H7 (cell line): Measurements from ENCODE around the gene TAGLN. TPM values are rescaled to one million over a fixed set of nuclear protein-coding genes. Genes with fewer than 3 reads are reported as not detected.

Experiments used
- DNase-seq: peaks from one replicate; pipeline ENCODE4 v3.0.0; 2012
- H3K27me3 ChIP-seq: 2 replicates; pipeline ENCODE4 v1.6.0; 2011; ENCODE audit warnings: mild to moderate bottlenecking, low read length; ENCODE audit not compliant: control insufficient read depth, insufficient read depth
- H3K36me3 ChIP-seq: replicated peaks from 2 replicates; pipeline ENCODE4 v1.5.1; 2011; ENCODE audit warnings: low read length; ENCODE audit not compliant: control insufficient read depth, insufficient read depth
- H3K4me3 ChIP-seq: 2 replicates; pipeline ENCODE4 v1.5.1; 2011; ENCODE audit warnings: low read depth, mild to moderate bottlenecking, control low read depth, low read length, moderate library complexity; ENCODE audit not compliant: insufficient read depth
- total RNA-seq: library from RNA; depleted of rRNA; stranded (reverse); fragments of >200 nt; shearing (Covaris generic); gene quantifications from 2 replicates; pipeline ENCODE4 v1.2.3, GENCODE V29; 2014; rRNA removed

Gene TAGLN
- 188 and 343 TPM in 2 replicates for total RNA-seq

GRCh38 chr11:117199053-117199915 is at the start of gene TAGLN:
TSS of gene TAGLN (plus strand) at chr11:117199370. CDS start at chr11:117203014, 3,644 bp downstream.
- DNase-seq, result peak; percentile 94
- H3K36me3 ChIP-seq, result peaks cover 6% of the 10 kb centered on the region
- peak within 1 kb of the TSS; percentile 51 for H3K4me3 ChIP-seq
- no peaks in the 10 kb centered on the region for H3K27me3 ChIP-seq

GRCh38 chr11:117152066-117152465 is 47.1 kb upstream of the TAGLN start:
- Histone ChIP-seq H3K36me3 (peaks cover 4% of the 10 kb centered on the region), H3K27me3 (no peaks in the 10 kb centered on the region), H3K4me3 (no peak overlapping the region)
- no peak for DNase-seq

- H3K36me3 ChIP-seq, result no peaks in the 10 kb centered on the region; the same call in none of the 2 replicates
- H3K27me3 ChIP-seq, result no peaks in the 10 kb centered on the region
Measured at GRCh38 chr11:117154468-117154867, 44.7 kb upstream of the TAGLN start.

GRCh38 chr11:117157507-117157906 is 41.7 kb upstream of the TAGLN start:
- Histone ChIP-seq H3K36me3 (peaks cover 11% of the 10 kb centered on the region), H3K27me3 (no peaks in the 10 kb centered on the region), H3K4me3 (no peak overlapping the region)
- no peak for DNase-seq

More at GRCh38 chr11:117154468-117154867, 44.7 kb upstream of the TAGLN start:
- DNase-seq, result no peak
- H3K4me3 ChIP-seq, result no peak overlapping the region

GRCh38 chr11:117159892-117160291 is 39.3 kb upstream of the TAGLN start:
- Histone ChIP-seq H3K36me3 (peaks cover 16% of the 10 kb centered on the region), H3K4me3 (no peak overlapping the region), H3K27me3 (no peaks in the 10 kb centered on the region)
- DNase-seq, result no peak

- Histone ChIP-seq H3K27me3 (no peaks in the 10 kb centered on the region), H3K4me3 (no peak overlapping the region), H3K36me3 (peaks cover 19% of the 10 kb centered on the region)
- no peak for DNase-seq
Measured at GRCh38 chr11:117160826-117161225, 38.3 kb upstream of the TAGLN start.

- Histone ChIP-seq H3K4me3 (no peak overlapping the region), H3K36me3 (peaks cover 24% of the 10 kb centered on the region), H3K27me3 (no peaks in the 10 kb centered on the region)
- no peak for DNase-seq
Measured at GRCh38 chr11:117166491-117166890, 32.7 kb upstream of the TAGLN start.

- Histone ChIP-seq H3K27me3 (no peaks in the 10 kb centered on the region), H3K36me3 (peaks cover 14% of the 10 kb centered on the region), H3K4me3 (no peak overlapping the region)
- no peak for DNase-seq
Measured at GRCh38 chr11:117169736-117170135, 29.4 kb upstream of the TAGLN start.

GRCh38 chr11:117170210-117170609 is 29.0 kb upstream of the TAGLN start:
- Histone ChIP-seq H3K27me3 (no peaks in the 10 kb centered on the region), H3K36me3 (peaks cover 14% of the 10 kb centered on the region), H3K4me3 (no peak overlapping the region)
- no peak for DNase-seq

- Histone ChIP-seq H3K27me3 (no peaks in the 10 kb centered on the region), H3K4me3 (no peak overlapping the region), H3K36me3 (peaks cover 11% of the 10 kb centered on the region)
- DNase-seq, result no peak
Measured at GRCh38 chr11:117171007-117171403, 28.2 kb upstream of the TAGLN start.

GRCh38 chr11:117171404-117172061 is 27.6 kb upstream of the TAGLN start:
- Histone ChIP-seq H3K36me3 (peaks cover 10% of the 10 kb centered on the region), H3K4me3 (no peak overlapping the region), H3K27me3 (no peaks in the 10 kb centered on the region)
- no peak for DNase-seq

- Histone ChIP-seq H3K36me3 (peaks cover 3% of the 10 kb centered on the region), H3K4me3 (no peak overlapping the region), H3K27me3 (no peaks in the 10 kb centered on the region)
- no peak for DNase-seq
Measured at GRCh38 chr11:117172724-117173421, 26.3 kb upstream of the TAGLN start.

- Histone ChIP-seq H3K36me3 (peaks cover 1% of the 10 kb centered on the region; the same call in 1 of the 2 replicates), H3K27me3 (no peaks in the 10 kb centered on the region), H3K4me3 (no peak overlapping the region)
- DNase-seq, result no peak
Measured at GRCh38 chr11:117175104-117175503, 24.1 kb upstream of the TAGLN start.

GRCh38 chr11:117175781-117176180 is 23.4 kb upstream of the TAGLN start:
- Histone ChIP-seq H3K36me3 (peaks cover 1% of the 10 kb centered on the region; the same call in 1 of the 2 replicates), H3K27me3 (no peaks in the 10 kb centered on the region), H3K4me3 (no peak overlapping the region)
- no peak for DNase-seq
